GM21825 (cell line): ENCODE measurements around the gene ZMIZ1.

ENCODE experiments used
- ATAC-seq: cut with Tn5 transposase; IDR thresholded peaks from one replicate; pipeline ENCODE4 v1.9.1; 2021; ENCODE audit warnings: mild to moderate bottlenecking, moderate library complexity; ENCODE audit not compliant: unreplicated experiment

ZMIZ1 gene

DNA sequence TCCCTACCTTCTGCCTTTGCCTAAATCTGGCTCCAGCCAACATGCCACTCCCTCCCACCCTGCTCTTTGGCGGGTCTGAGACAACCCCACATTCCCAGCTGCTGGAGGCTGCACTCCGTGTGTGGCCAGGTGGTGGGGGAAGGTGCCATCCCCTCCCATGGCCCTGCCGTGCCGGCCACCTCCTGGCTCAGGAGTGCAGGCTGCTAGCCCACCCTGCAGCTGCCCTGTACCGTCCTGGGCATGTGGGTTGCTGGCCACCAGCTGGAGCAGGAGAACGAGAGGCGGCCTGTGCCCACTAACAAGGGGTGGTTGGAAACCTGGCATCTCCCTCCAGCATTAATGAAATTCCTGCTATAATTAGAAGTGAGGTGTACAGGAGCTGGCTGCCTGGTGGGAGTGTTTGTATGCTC lies 97.6 kb downstream of the ZMIZ1 start:
- ATAC-seq, result no peak

DNA sequence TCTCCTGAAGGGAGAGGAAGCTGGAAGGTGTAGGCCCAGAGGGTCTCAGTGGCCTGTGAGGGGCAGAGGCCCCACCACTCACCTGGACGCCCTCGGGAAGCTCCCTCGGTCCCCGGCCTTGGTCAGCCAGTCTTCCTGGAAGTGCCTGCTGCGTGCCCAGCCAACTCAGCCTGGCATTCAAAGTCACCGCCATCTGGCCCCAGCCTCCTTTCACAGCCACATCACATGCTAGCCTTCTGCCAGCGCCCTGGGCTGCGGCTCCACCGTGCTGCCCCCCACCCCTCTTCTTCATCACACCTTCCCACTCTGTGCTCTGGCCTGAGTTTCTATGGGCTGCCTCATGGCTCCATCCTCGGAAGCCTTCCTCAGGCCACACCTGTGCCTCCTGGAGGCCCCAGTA lies 98.0 kb downstream of the ZMIZ1 start:
- no peak for ATAC-seq

DNA sequence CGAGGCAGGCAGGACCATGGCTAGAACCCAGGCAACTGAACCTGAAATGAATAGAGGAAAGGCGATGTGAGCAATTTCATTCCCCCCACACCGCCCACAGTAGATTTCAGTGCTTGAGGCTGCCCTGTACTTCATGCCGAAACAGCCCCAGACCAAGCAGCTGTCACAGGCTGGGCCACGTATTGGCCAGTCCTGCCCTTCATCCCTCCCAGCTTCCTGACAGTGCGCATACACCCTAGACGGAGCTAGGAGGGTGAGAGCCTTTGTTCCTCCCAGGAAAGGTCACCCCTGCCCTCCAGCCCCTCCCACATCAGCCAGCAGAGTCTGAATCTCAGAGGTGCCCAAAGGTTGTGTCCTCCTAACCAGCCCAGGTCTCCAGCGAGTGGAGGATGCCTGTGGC lies 98.8 kb downstream of the ZMIZ1 start:
- ATAC-seq, result no peak

DNA sequence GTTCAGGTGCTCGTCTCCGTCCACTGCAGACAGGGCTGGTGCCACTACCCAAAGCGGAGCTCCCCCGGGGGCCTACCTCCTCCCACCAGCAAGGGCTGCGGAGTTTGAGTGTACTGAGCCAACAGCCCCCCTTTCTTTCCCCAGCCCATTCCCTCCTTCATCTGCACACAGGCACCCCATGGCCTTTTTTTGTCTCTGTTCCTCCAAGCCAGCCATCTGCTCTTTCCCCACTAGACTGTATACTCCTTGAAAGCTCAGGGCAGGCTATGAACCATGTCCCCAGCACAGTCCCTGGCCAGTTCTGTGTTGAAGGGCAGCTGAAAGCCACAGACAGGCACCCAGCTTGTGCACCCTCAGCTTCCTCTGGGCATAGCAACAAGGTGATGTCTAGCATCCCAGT lies 99.4 kb downstream of the ZMIZ1 start:
- ATAC-seq, result no peak

DNA sequence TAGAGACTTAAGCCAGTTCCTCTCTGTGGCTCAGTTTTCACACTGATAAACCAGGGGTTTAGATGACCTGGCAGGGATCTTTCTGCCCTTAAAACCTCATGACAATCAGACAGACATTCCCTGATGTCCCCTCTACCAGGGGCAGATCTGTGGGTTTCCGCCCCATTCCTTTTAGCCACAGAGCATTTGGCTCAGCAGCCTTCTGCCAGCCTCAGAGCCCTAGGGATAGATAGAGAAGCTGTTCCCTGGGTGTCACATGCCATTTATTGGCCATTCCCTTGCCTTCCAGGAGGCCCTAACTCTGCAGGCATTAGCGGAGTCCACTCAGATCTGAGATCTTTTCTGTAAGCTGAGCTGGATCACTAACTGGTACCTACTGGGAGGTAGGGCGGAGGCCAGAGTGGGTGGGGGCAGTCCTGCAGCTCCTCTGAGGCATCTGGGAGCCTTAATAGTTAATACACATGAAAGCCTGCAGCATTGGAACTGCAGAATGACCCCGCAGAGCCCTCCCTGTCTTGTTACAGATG lies 101.5 kb downstream of the ZMIZ1 start:
- no peak for ATAC-seq

DNA sequence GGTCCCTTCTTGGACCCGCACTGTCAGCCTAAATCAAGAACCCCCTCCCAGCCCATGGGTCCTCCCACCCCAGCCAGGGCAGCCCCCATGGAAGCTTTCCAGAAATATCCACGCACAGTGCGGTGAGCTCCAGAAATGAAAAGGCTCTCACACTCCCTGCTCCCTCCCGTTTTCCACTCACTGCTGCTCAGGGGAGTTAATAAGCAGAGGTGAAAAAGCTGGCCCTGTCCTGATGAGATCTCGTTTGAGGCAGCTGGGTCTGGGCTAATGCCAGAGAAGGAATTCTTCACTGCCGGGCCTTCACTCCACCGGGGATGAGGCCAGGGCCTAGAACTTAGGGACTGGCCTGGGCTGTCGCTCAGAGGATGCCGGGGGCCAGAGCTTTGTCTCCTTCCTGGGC lies 102.2 kb downstream of the ZMIZ1 start:
- no peak for ATAC-seq

DNA sequence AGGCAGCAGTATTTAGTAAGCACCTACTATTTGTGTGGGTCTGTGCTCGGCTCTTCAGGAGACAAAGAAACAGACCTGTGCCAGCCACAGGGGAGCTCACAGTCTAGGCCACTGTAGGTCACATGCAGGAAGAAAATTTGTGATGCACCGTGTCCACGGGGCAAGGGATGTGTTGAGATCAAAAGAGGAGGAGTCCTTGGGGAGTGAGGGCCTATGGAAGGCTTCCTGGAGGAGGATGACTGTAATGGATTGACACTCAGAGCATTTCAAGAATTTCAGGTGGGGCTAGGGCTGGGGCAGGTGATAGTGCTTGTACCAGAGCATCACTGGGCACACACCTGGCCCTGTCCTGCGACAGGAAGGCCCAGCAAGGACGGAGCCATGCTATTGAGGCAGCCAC lies 102.7 kb downstream of the ZMIZ1 start:
- ATAC-seq, result no peak

DNA sequence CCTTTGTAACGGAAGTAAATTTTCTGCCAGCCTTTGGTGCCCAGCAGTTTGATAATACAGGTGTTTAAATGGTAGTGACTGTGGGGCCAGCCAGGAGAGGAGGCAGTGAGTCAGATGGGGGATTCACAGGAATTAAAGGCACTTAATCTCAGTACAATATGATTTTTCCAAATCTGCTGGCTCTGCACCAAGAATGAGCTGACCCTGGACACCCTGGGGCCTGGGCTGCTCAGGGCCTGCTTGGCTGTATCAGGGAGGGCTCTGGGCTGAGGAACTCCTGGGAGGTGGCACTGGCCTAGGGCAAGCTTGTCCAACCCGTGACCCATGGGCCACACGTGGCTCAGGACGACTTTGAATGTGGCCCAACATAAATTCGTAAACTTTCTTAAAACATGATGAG lies 104.1 kb downstream of the ZMIZ1 start:
- no peak for ATAC-seq

DNA sequence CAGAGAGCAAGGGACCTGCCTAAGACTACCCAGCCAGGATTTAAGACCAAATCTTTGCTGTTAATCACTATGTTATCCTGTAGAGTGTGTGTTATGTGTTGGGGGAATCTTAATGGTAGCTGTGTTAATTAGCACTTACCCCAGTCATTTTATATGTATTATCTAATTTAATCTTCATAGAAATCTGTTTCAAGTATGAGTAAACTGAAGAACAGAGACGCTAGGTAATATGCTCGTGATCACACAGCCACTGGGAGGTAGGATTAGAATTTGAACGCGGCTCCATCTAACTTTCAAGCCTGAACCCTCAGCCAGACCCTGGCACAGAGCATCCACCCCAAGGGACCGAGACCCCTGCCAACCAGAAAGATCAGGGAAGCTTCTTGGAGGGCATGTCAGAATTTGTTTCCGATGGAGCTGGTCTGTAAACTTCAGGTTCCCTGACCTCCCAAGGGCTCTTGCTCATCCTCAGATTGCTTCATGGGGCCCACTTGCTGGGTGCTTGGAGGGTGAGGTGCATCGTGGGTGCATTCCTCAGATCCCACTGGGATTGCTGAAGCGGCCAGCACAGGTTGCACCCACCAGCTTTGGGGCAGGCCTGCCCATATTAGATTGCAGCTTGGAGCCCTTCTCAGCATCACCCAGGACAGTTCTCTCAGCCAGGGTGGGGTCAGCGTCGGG lies 105.0 kb downstream of the ZMIZ1 start:
- no peak for ATAC-seq

DNA sequence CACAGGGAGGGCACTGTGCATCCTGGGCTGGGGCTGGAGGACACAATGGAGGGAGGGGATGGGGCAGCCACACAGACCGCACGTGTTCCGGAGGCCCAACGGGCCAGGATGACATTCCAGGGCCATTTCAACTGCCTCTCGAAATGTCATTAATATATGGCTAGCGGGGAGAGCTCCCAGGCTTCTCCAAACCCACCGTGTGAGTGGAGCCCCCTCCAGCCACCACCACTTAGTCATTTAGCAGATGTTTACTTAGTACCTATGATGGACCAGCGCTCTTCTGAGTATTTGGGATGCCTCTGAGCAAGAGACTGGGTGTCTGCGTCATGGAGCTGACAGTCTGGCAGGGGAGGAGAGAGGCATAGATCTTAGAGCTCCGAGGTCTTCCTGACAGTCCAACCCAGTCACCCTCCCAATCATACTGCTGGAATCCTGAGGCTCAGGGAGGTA lies 107.3 kb downstream of the ZMIZ1 start:
- no peak for ATAC-seq

DNA sequence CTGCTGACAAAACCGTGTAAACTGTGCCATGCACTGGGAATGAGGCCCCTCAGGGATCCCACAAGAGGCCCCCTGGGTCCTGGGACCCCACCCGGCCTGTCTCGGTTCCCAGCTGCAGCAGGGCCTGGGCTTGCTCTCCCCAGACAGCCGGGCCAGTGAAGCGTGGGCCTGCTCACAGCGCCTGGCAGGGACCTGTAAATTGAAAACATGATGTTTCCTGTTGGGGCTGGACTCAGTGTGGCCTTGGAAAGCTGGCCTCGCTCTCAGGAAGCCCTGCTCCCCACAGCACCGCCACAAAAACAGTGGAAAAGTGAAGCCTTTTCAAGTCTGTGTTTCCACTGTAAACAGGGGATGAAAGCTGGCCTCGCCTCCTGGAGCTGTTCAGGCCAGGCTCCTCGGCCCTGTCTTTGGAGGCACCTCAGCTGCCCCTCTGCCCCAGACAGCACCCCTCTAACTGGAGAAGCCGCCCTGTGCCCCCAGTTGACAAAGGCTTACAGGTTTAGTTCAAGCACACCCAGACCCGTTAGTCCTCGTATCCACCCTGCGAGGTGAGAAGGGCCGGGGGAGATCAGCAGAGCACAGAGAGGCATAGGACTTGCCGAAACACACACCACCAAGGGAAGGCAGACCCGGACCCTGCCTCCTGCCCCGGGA lies 108.3 kb downstream of the ZMIZ1 start:
- no peak for ATAC-seq

DNA sequence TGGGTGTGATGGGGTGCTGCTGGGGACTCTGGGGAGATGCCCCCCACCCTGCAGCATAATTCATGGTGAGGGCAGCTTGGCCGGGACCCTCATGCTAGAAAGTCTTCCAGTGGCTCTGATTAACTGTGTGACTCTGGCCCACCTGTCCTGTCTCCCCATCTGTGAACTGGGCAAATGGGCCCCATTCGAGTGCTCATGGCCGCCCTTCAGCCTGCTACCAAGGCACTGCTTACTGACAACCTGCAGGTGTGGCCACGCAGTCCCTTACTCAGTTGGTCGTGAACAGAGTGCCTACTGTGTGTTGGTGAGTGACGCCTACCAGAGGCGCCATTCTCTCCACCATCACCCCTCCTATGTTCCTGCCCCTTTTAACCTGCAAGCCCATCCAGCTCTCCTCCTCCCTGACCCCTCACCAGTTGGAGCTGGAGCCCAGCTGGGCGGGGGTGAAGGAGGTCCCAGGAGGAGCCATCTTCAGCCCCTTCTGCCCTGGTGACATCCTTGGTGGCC lies 109.4 kb downstream of the ZMIZ1 start:
- no peak for ATAC-seq

DNA sequence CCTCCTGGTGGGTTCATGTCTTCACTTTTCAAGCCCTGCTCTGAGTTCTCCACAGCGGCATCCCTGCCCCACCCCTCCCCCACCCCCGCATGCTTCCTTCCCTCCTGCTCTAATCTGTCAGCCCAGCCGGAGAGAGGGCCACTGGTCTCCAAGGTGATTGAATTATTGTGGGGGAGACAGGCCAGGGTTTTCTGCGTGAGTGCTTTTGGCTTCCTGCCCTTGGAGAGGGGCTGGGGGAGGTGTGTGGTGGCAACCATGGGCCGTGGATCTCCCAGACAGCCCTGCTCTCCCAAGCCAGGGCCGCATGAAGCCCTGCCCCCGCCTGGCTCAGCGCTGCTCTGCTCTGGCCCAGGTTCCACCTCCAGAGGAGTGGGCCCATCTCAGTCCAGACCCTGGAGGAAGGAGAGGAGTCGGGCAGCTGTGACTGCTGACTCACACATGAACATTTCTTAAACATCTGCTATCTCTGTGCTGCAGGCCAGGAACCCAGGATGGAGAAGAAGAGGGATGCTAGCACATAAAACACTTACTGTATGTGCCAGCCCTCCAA lies 109.9 kb downstream of the ZMIZ1 start:
- ATAC-seq, result no peak

DNA sequence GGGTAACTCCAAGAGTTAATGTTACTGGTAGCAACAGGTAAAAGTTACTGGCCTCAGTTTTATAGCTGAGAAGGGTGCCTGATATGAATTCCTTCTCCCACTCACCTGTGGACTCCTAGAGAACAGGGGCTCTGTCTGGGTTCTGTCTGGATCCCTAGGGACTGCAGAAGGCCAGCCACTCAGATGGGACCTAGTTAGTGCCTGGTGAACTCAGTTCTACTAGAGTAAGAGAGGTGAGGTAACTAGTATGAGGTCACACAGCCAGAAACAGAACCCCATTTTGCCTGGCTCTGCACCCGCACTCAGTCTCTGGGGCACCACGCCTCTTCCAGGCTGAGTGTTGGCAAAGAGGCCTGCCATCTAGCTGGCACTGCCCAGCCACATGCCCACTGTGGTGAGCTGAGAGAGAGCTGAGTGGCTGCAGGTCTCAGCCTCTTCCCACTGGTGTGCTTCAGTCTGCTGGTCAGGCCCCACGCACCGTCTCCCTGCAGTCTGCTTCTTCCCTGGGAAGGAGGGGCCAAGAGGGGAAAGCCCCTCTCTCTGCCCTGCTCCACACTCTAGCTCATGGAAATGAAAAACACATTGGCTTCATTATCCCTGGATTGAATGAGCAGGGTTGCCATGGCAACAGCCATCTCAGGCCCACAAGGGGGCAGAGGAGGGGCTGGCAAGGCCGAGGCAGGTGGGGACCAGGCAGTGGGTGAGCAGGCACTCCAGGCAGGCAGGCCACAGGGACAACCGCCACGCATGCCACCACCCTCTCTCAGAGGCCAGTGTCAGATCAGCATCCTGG lies 110.6 kb downstream of the ZMIZ1 start:
- ATAC-seq, result no peak

DNA sequence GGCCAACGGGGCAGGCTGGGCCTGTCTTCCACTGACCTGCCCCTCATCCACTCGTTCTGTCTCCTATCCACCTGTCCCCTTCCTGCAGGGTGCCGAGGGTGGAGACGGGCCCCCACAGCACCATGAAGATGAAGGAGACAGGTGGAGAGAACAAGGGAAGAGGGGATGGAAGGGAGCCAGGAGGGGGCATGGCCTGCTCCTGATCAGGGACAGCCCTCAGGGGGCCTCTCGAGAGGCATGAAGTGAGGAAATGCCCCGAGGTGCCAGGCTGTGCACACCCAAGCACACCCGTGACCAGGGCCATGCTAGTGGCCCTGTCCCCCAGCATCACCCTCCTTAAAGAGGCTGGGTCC lies 111.2 kb downstream of the ZMIZ1 start:
- no peak for ATAC-seq

DNA sequence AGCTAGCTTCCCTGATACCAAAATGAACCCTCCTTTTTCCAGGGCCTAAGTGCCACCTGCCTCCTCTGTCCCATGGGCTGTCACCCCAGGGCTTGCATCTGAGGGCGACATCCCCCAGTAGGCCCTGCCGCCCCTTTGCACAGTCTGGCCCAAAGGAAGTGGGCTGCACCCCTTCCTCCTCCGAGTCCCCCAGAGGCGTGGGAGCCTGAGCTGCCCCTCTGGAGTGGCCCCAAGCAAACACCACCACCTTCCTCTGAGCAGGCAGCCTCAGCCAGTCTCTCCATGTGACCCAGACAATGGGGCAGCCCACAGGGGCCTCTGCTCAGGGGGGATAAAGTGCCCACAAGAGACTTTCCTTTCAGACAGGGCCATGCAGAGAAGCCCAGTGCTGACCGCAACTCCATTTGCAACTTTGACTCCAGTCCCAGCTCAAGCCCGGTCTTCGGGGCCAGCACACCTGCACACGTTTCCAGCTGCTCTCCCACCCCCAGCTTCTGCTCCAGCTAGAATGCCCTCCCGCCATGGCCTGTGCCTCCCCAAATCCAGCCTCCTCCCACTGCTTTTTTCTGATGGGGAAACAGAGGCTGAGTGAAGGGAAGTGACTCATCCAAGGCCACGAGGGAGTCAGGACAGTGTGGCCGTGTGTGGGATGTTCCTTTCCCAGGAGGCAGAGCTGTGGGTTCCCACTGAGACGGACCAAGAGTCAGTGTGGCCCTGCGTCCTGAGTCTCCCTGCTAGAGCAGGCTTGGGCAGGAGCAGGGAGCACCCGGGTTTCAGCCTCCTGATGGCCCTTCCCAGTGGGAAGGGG lies 111.9 kb downstream of the ZMIZ1 start:
- ATAC-seq, result no peak

DNA sequence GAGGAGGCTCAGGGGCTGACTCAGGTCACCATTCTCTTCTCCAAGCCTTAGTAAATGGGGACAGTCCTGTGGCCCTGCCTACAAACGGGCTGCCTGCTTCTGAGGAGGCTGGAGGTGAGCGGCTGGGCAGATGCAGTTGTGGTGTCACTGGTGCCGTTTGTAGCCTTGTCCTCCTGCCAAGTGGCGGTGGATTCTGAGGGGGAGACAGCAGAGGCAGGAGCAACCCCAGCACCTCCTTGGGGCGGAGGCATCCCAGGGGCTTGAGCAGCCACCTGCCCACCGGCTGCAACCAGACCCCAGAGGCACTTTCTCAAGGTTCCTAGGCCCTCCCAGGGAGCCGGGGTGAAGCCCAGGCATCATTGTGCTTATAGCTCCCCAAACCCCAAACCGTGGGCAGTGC lies 112.5 kb downstream of the ZMIZ1 start:
- no peak for ATAC-seq

DNA sequence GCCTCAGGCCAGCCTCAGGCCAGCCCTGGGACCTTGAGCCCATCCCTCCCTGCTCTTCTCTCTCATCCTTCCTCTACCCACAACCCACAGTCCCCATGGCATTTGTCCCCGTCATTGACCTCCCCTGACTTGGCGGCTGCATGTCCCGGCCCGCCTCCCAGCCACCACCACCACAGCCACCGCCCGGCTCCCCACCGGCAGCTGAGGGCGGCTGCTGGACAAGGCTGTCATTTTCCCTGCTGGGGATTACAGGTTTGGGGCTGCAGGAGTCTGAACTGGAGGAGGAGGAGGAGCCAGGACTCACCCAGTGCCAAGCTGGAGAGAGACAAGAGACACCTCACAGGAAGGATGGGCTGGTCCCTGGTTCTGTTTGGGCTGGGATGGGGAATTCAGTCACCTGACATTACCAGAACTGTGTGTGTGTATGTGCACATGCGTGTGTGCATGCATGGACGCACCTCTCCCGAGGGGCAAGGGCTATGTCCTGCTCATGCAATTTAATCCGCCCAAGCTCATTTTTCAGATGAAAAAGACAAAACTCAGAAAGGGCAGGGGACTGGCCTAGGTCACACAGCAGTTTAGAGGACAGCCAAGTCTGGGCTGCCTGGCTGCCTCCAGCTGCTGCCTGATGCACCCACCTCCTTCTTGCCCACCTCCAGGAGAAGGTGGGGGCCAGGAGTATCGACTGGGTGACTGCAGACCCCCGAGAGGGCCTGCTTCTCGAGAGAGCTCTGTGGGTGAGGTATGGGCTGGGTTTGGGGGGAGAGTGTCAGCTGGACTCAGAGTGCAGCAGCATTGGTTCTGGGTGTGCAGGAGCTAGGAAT lies 113.1 kb downstream of the ZMIZ1 start:
- no peak for ATAC-seq

DNA sequence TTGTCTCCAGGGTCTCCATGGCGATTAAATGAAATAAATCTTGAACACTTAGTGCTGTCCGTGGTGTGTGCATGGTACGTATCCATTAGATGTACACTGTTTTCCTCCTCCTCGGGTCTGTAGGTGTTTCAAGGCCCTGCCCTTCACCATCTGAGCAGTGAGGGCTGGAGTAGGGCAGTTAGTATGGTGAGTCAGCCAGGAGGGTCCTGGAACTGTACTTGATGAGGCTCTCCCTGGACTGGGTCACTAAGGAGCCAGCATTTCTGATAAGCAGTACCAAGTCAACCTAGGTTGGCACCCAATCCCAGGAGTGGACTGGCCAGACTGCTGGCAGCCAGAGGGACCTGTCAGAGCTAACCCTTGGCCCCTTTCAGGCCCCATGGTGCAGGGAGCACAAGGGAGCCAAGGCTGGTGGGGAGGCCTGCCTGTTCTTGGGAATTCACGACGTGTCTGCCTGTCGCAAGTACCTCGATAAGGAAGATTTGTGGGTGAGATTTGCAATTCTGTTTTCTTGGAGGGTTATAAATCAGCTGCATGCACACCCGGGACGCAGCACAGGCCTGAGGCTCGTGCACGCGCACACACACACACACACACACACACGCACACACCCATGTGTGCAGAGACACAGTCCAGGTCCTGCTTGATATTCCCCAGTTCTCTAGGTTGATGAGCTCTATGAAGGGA lies 114.2 kb downstream of the ZMIZ1 start:
- no peak for ATAC-seq
